ENCODE results near the gene ANKDD1B. TPM values are rescaled to one million over a fixed set of nuclear protein-coding genes. Genes with fewer than 3 reads are reported as not detected.

ANKDD1B gene
- total and polyA plus RNA-seq, 9 of the 15 experiments (the other 6 are each of a cell fraction or from before 2014, with no cell fraction given), result 0.04 to 0.29 (median 0.18) TPM; not detected in 1

DNA sequence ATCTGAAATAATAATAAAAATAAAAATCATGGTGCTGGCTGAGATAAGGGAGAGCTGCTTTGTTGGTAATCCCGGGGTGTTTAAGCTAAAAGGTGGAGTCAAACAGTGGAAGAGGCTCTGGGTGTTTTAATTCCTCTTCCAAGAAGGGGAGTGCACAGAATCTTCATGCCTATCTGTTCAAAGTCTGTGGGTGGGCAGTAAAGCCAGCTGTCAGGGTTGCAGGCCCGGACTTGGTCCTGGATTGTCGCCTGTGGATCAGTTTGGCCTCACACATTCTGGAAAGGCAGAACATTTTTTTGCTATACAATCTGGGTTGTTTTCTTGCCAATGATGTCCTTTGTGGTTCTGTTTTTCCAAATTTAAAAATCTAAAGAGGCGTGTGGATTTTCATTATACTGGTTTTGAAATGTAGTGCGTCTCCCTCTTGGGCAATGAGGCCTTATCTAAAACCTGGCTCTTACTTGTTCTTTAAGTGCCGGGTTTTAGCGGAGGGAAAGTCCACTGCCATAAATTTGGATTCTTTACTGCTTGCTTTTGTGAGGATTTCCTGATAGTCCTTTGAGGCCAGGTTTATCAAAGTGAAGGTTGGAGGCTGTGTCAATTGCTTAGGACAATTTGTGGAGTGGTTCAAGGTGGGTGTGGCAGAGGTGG, 5.8 kb downstream of the ANKDD1B start (continued):
- TF ChIP-seq ZNF445 (CRISPR knock-in tag; IDR thresholded peaks at IDR 0.05; ENCODE audit: low read depth) (no peak), KDM1A (IDR thresholded peaks at IDR 0.05) (peak in 1 of 2 experiments; percentile 9; a peak in 1 of 4 replicates), NCOA4 (IDR thresholded peaks at IDR 0.05; ENCODE audit: partially characterized antibody) (no peak), ZZZ3 (IDR thresholded peaks at IDR 0.05) (no peak), EGR1 (conservative IDR thresholded peaks at IDR 0.05) (peak; percentile 22; the same call in 1 of the 2 replicates), NR2C1 (IDR thresholded peaks at IDR 0.05) (no peak), NR2C1 (tag; IDR thresholded peaks at IDR 0.05) (no peak), SRF (CRISPR knock-in tag; IDR thresholded peaks at IDR 0.05) (no peak), SREBF1 (IDR thresholded peaks at IDR 0.05; ENCODE audit: borderline replicate concordance, low read depth, low read length) (no peak), SOX6 (IDR thresholded peaks at IDR 0.05) (no peak), NR2C2 (CRISPR knock-in tag; IDR thresholded peaks at IDR 0.05) (no peak), NR2C2 (tag; IDR thresholded peaks at IDR 0.05) (0 out of 2 replicates have a peak, but pooled peaks have one; percentile 11), NELFE (IDR thresholded peaks at IDR 0.05; ENCODE audit: insufficient read depth, insufficient read length) (no peak), DDX20 (tag; IDR thresholded peaks at IDR 0.05; ENCODE audit: low read depth) (no peak), ZNF124 (CRISPR knock-in tag; IDR thresholded peaks at IDR 0.05) (no peak), FOXM1 (IDR thresholded peaks at IDR 0.05; ENCODE audit: low read depth) (no peak), FOXM1 (CRISPR knock-in tag; IDR thresholded peaks at IDR 0.05; ENCODE audit: low read depth) (no peak), PCBP1 (IDR thresholded peaks at IDR 0.05; ENCODE audit: low read depth, low read length, poor library complexity, severe bottlenecking) (no peak), CEBPB (tag; IDR thresholded peaks at IDR 0.05) (peak; percentile 76), HDGF (IDR thresholded peaks at IDR 0.05) (no peak), ZNF311 (CRISPR knock-in tag; IDR thresholded peaks at IDR 0.05) (no peak)
- TF ChIP-seq, protein P1, sequence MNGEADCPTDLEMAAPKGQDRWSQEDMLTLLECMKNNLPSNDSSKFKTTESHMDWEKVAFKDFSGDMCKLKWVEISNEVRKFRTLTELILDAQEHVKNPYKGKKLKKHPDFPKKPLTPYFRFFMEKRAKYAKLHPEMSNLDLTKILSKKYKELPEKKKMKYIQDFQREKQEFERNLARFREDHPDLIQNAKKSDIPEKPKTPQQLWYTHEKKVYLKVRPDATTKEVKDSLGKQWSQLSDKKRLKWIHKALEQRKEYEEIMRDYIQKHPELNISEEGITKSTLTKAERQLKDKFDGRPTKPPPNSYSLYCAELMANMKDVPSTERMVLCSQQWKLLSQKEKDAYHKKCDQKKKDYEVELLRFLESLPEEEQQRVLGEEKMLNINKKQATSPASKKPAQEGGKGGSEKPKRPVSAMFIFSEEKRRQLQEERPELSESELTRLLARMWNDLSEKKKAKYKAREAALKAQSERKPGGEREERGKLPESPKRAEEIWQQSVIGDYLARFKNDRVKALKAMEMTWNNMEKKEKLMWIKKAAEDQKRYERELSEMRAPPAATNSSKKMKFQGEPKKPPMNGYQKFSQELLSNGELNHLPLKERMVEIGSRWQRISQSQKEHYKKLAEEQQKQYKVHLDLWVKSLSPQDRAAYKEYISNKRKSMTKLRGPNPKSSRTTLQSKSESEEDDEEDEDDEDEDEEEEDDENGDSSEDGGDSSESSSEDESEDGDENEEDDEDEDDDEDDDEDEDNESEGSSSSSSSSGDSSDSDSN (IDR thresholded peaks at IDR 0.05; ENCODE audit: borderline replicate concordance in 1 of 2, low read depth in 2 of 2, low read length in 2 of 2), result no peak
- TF ChIP-seq, protein P2, sequence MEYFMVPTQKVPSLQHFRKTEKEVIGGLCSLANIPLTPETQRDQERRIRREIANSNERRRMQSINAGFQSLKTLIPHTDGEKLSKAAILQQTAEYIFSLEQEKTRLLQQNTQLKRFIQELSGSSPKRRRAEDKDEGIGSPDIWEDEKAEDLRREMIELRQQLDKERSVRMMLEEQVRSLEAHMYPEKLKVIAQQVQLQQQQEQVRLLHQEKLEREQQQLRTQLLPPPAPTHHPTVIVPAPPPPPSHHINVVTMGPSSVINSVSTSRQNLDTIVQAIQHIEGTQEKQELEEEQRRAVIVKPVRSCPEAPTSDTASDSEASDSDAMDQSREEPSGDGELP (CRISPR knock-in tag; IDR thresholded peaks at IDR 0.05; ENCODE audit: borderline replicate concordance), result no peak

All from K562 (cell line).